Neural cell (in vitro differentiated cells): ENCODE measurements around the gene ARL5A. TPM values are rescaled to one million over a fixed set of nuclear protein-coding genes. Genes with fewer than 3 reads are reported as not detected.

Experiments
- H2AFZ ChIP-seq: fragments of 200-600, 300-800 bp; sonication (generic), shearing (Covaris generic); 2 replicates; pipeline ENCODE4 v1.6.0; 2014; ENCODE audit warnings: low read depth, mild to moderate bottlenecking, antibody characterized with exemption, low read length, moderate library complexity
- H3F3A ChIP-seq: fragments of 200-600 bp; shearing (Covaris generic); 2 replicates; pipeline ENCODE4 v1.6.1; 2016; ENCODE audit warnings: mild to moderate bottlenecking, moderate library complexity, mixed read lengths, antibody characterized with exemption, low read length; ENCODE audit not compliant: insufficient read depth, poor library complexity, severe bottlenecking
- H3K27ac ChIP-seq: fragments of 200-600, 300-800 bp; sonication (generic), shearing (Covaris generic); 2 replicates; pipeline ENCODE4 v1.5.1; 2014; ENCODE audit warnings: mild to moderate bottlenecking, low read length, moderate library complexity
- H3K27me3 ChIP-seq: fragments of 300-800, 200-600 bp; sonication (generic), shearing (Covaris generic); 2 replicates; pipeline ENCODE4 v1.6.0; 2014; ENCODE audit warnings: mild to moderate bottlenecking, low read depth, low read length, moderate library complexity; ENCODE audit not compliant: insufficient read depth
- H3K36me3 ChIP-seq: fragments of 300-800, 200-600 bp; sonication (generic), shearing (Covaris generic); 2 replicates; pipeline ENCODE4 v1.5.1; 2014; ENCODE audit warnings: mild to moderate bottlenecking, antibody characterized with exemption, low read length, moderate library complexity; ENCODE audit not compliant: insufficient read depth
- H3K4me2 ChIP-seq: fragments of 300-800, 200-600 bp; sonication (generic), shearing (Covaris generic); 2 replicates; pipeline ENCODE4 v1.6.0; 2014; ENCODE audit warnings: mild to moderate bottlenecking, low read length
- H3K4me3 ChIP-seq: fragments of 300-800, 200-600 bp; sonication (generic), shearing (Covaris generic); 2 replicates; pipeline ENCODE4 v1.5.1; 2014; ENCODE audit warnings: mild to moderate bottlenecking, low read length, moderate library complexity
- H3K79me2 ChIP-seq: fragments of 200-600 bp; shearing (Covaris generic); replicated peaks from 2 replicates; pipeline ENCODE4 v1.6.0; 2014; ENCODE audit warnings: mild to moderate bottlenecking, low read length, moderate library complexity; ENCODE audit not compliant: insufficient read depth
- H3K9ac ChIP-seq: fragments of 300-800, 200-600 bp; sonication (generic), shearing (Covaris generic); 2 replicates; pipeline ENCODE4 v1.6.1; 2016; ENCODE audit warnings: mild to moderate bottlenecking, low read length, mixed read lengths
- H3K9me2 ChIP-seq: fragments of 200-600 bp; shearing (Covaris generic); 2 replicates; pipeline ENCODE4 v1.6.1; 2016; ENCODE audit warnings: mild to moderate bottlenecking, low read length, mixed read lengths; ENCODE audit not compliant: insufficient read depth
- H3K9me3 ChIP-seq: fragments of 200-600, 300-800 bp; sonication (generic), shearing (Covaris generic); 2 replicates; pipeline ENCODE4 v1.6.1; 2016; ENCODE audit warnings: mild to moderate bottlenecking, mixed run types, low read length, moderate library complexity, mixed read lengths
- H4K20me1 ChIP-seq: fragments of 200-600 bp; shearing (Covaris generic); 2 replicates; pipeline ENCODE4 v1.6.1; 2016; ENCODE audit warnings: mild to moderate bottlenecking, mixed run types; ENCODE audit not compliant: insufficient read depth
- CTCF ChIP-seq: fragments of 450-650 bp; IDR thresholded peaks from 2 replicates; pipeline ENCODE4 v1.5.1; 2014; ENCODE audit warnings: antibody characterized with exemption, mild to moderate bottlenecking, moderate library complexity; ENCODE audit not compliant: poor library complexity, severe bottlenecking
- EP300 ChIP-seq: fragments of 450-650 bp; conservative IDR thresholded peaks from 2 replicates; pipeline ENCODE4 v1.6.1; 2014; ENCODE audit warnings: antibody characterized with exemption, mild to moderate bottlenecking, moderate library complexity; ENCODE audit not compliant: poor library complexity, severe bottlenecking
- EZH2 ChIP-seq: fragments of 200-600, 300-800 bp; shearing (Covaris generic), sonication (generic); IDR thresholded peaks from 2 replicates; pipeline ENCODE4 v1.6.1; 2014; ENCODE audit warnings: antibody characterized with exemption, low read length, borderline replicate concordance, mild to moderate bottlenecking; ENCODE audit not compliant: insufficient read depth, poor library complexity, severe bottlenecking
- MXI1 ChIP-seq: fragments of 450-650 bp; conservative IDR thresholded peaks from 2 replicates; pipeline ENCODE4 v1.6.1; 2014; ENCODE audit warnings: antibody characterized with exemption, mild to moderate bottlenecking; ENCODE audit not compliant: poor library complexity, severe bottlenecking
- POLR2AphosphoS5 ChIP-seq: IDR thresholded peaks from 2 replicates; pipeline ENCODE4 v1.6.1; 2012
- RAD21 ChIP-seq: fragments of 450-650 bp; conservative IDR thresholded peaks from 2 replicates; pipeline ENCODE4 v1.6.1; 2014; ENCODE audit warnings: antibody characterized with exemption, mild to moderate bottlenecking, moderate library complexity
- REST ChIP-seq: IDR thresholded peaks from 2 replicates; pipeline ENCODE4 v1.6.1; 2012; ENCODE audit warnings: borderline replicate concordance
- SMC3 ChIP-seq: fragments of 450-650 bp; conservative IDR thresholded peaks from 2 replicates; pipeline ENCODE4 v1.6.1; 2014; ENCODE audit warnings: antibody characterized with exemption, mild to moderate bottlenecking, moderate library complexity; ENCODE audit not compliant: poor library complexity
- TAF1 ChIP-seq: IDR thresholded peaks from 2 replicates; pipeline ENCODE4 v1.6.1; 2012; ENCODE audit warnings: low read depth
- polyA plus RNA-seq: library from polyadenylated mRNA; depleted of rRNA; stranded (reverse); fragments of >200 nt; gene quantifications from 2 replicates; pipeline ENCODE4 v1.2.3, GENCODE V29; 2014

ARL5A gene
- polyA plus RNA-seq, 1 donor from 2014 or later: 48.5 TPM

- Histone ChIP-seq H4K20me1 (no peaks in the 10 kb centered on the region), H2AFZ (no peak overlapping the region), H3K36me3 (no peaks in the 10 kb centered on the region), H3K4me3 (no peak overlapping the region), H3K9me3 (no peaks in the 10 kb centered on the region), H3K27me3 (no peaks in the 10 kb centered on the region), H3K27ac (no peak overlapping the region), H3K4me2 (no peak overlapping the region), H3K79me2 (no peaks in the 10 kb centered on the region), H3F3A (no peaks in the 10 kb centered on the region), H3K9ac (no peak overlapping the region), H3K9me2 (no peaks in the 10 kb centered on the region)
- TF ChIP-seq RAD21 (no peak), SMC3 (no peak), REST (no peak), CTCF (no peak), EZH2 (no peak), POLR2AphosphoS5 (no peak)
Observed at GRCh38 chr2:151760139-151760650, 68.0 kb downstream of the ARL5A start.

GRCh38 chr2:151758744-151759143, 69.5 kb downstream of the ARL5A start:
- no peaks in the 10 kb centered on the region for H3K79me2 ChIP-seq
- TF ChIP-seq SMC3 (no peak), EZH2 (no peak), EP300 (no peak), MXI1 (no peak), POLR2AphosphoS5 (no peak), TAF1 (no peak), RAD21 (no peak), CTCF (no peak), REST (no peak)

More at GRCh38 chr2:151758744-151759143, 69.5 kb downstream of the ARL5A start:
- Histone ChIP-seq H4K20me1 (no peaks in the 10 kb centered on the region), H3K36me3 (no peaks in the 10 kb centered on the region), H2AFZ (no peak overlapping the region), H3K27ac (no peak overlapping the region), H3K27me3 (no peaks in the 10 kb centered on the region), H3K4me2 (no peak overlapping the region), H3K9me2 (no peaks in the 10 kb centered on the region), H3K9me3 (no peaks in the 10 kb centered on the region), H3K9ac (no peak overlapping the region), H3F3A (no peaks in the 10 kb centered on the region), H3K4me3 (no peak overlapping the region)
